H9 (cell line): Measurements from ENCODE around the gene NPBWR2. TPM values are rescaled to one million over a fixed set of nuclear protein-coding genes. Genes with fewer than 3 reads are reported as not detected.

Experiments used
- DNase-seq: peaks from one replicate; pipeline ENCODE4 v3.0.0-alpha.2; 2017
- H2AFZ ChIP-seq: one replicate; pipeline ENCODE4 v1.6.1; 2013; ENCODE audit warnings: mild to moderate bottlenecking, low read length, control low read depth, moderate library complexity
- H2AK5ac ChIP-seq: 2 replicates; pipeline ENCODE4 v1.6.1; 2013; ENCODE audit warnings: low read length, control low read depth, mixed read lengths; ENCODE audit not compliant: insufficient read length
- H2BK120ac ChIP-seq: one replicate; pipeline ENCODE4 v1.6.1; 2013; ENCODE audit warnings: low read depth, mild to moderate bottlenecking, low read length, control low read depth, inconsistent platforms; ENCODE audit not compliant: poor library complexity, severe bottlenecking
- H2BK12ac ChIP-seq: 2 replicates; pipeline ENCODE4 v1.6.1; 2013; ENCODE audit warnings: low read length, control low read depth, mixed read lengths, low read depth; ENCODE audit not compliant: insufficient read length
- H2BK15ac ChIP-seq: 2 replicates; pipeline ENCODE4 v1.6.1; 2013; ENCODE audit warnings: low read depth, low read length, control low read depth
- H2BK20ac ChIP-seq: one replicate; pipeline ENCODE4 v1.6.1; 2013; ENCODE audit warnings: low read depth, mild to moderate bottlenecking, low read length, control low read depth, inconsistent platforms; ENCODE audit not compliant: poor library complexity, severe bottlenecking
- H2BK5ac ChIP-seq: 2 replicates; pipeline ENCODE4 v1.6.1; 2013; ENCODE audit warnings: low read length, control low read depth, mixed read lengths; ENCODE audit not compliant: insufficient read length
- H3K14ac ChIP-seq: 2 replicates; pipeline ENCODE4 v1.6.1; 2013; ENCODE audit warnings: low read length, control low read depth; ENCODE audit not compliant: insufficient read depth
- H3K18ac ChIP-seq: 2 replicates; pipeline ENCODE4 v1.6.1; 2013; ENCODE audit warnings: low read depth, mild to moderate bottlenecking, mixed read lengths, low read length, control low read depth; ENCODE audit not compliant: insufficient read length
- H3K23ac ChIP-seq: 2 replicates; pipeline ENCODE4 v1.6.1; 2013; ENCODE audit warnings: low read length, control low read depth, mixed read lengths, low read depth; ENCODE audit not compliant: insufficient read length
- H3K23me2 ChIP-seq: 2 replicates; pipeline ENCODE4 v1.6.1; 2013; ENCODE audit warnings: low read depth, mild to moderate bottlenecking, mixed read lengths, low read length, control low read depth; ENCODE audit not compliant: insufficient read length, poor library complexity, severe bottlenecking
- H3K27ac ChIP-seq: 2 replicates; pipeline ENCODE4 v1.5.1; 2013; ENCODE audit warnings: low read length, control low read depth, mixed read lengths, low read depth; ENCODE audit not compliant: insufficient read length
- H3K27me3 ChIP-seq: 2 replicates; pipeline ENCODE4 v1.6.1; 2013; ENCODE audit warnings: low read length, control low read depth, inconsistent platforms; ENCODE audit not compliant: insufficient read depth
- H3K4ac ChIP-seq: 2 replicates; pipeline ENCODE4 v1.6.1; 2013; ENCODE audit warnings: low read depth, mild to moderate bottlenecking, control low read depth, inconsistent platforms, low read length, moderate library complexity
- H3K4me1 ChIP-seq: 2 replicates; pipeline ENCODE4 v1.6.1; 2013; ENCODE audit warnings: low read length, control low read depth, inconsistent platforms; ENCODE audit not compliant: insufficient read depth
- H3K4me2 ChIP-seq: 2 replicates; pipeline ENCODE4 v1.6.1; 2013; ENCODE audit warnings: low read length, control low read depth, mixed read lengths; ENCODE audit not compliant: insufficient read length, insufficient read depth
- H3K56ac ChIP-seq: 2 replicates; pipeline ENCODE4 v1.6.1; 2013; ENCODE audit warnings: low read depth, mild to moderate bottlenecking, mixed read lengths, low read length, control low read depth; ENCODE audit not compliant: insufficient read length
- H3K79me1 ChIP-seq: 2 replicates; pipeline ENCODE4 v1.6.1; 2013; ENCODE audit warnings: low read depth, mild to moderate bottlenecking, moderate library complexity, low read length, control low read depth, inconsistent platforms; ENCODE audit not compliant: insufficient read depth, poor library complexity, severe bottlenecking
- H3K79me2 ChIP-seq: 2 replicates; pipeline ENCODE4 v1.6.1; 2013; ENCODE audit warnings: low read length, control low read depth, inconsistent platforms; ENCODE audit not compliant: insufficient read depth
- H3K9ac ChIP-seq: 2 replicates; pipeline ENCODE4 v1.6.1; 2013; ENCODE audit warnings: low read length, control low read depth, mixed read lengths; ENCODE audit not compliant: insufficient read length; ENCODE audit errors: extremely low read depth
- H3K9me3 ChIP-seq: one replicate; pipeline ENCODE4 v1.6.1; 2013; ENCODE audit warnings: low read depth, low read length, inconsistent platforms; ENCODE audit not compliant: control insufficient read depth
- H3T11ph ChIP-seq: one replicate; pipeline ENCODE4 v1.6.1; 2013; ENCODE audit warnings: mild to moderate bottlenecking, low read length, control low read depth, inconsistent platforms
- H4K20me1 ChIP-seq: one replicate; pipeline ENCODE4 v1.6.1; 2013; ENCODE audit not compliant: control insufficient read depth, insufficient read length, insufficient read depth
- H4K5ac ChIP-seq: 2 replicates; pipeline ENCODE4 v1.6.1; 2013; ENCODE audit warnings: low read depth, mild to moderate bottlenecking, mixed read lengths, low read length, control low read depth; ENCODE audit not compliant: insufficient read length
- H4K8ac ChIP-seq: replicated peaks from 2 replicates; pipeline ENCODE4 v1.6.1; 2013; ENCODE audit warnings: low read length, control low read depth, mixed read lengths, low read depth; ENCODE audit not compliant: insufficient read length
- H4K91ac ChIP-seq: 2 replicates; pipeline ENCODE4 v1.6.1; 2013; ENCODE audit warnings: low read depth, mild to moderate bottlenecking, moderate library complexity, mixed read lengths, low read length, control low read depth; ENCODE audit not compliant: insufficient read length
- H3K27ac Mint-ChIP-seq, 3 experiments: 2 replicates in 2 of 3; 3 replicates in 1 of 3; pipeline ENCODE4 v1.8.0; 2020 to 2021; ENCODE audit warnings: mixed read lengths in 3 of 3, mild to moderate bottlenecking in 1 of 3, moderate library complexity in 1 of 3
- H3K27me3 Mint-ChIP-seq: 2 replicates; pipeline ENCODE4 v1.8.0; 2021; ENCODE audit warnings: low read depth, mild to moderate bottlenecking, moderate library complexity, mixed read lengths
- H3K36me3 Mint-ChIP-seq, 3 experiments: 2 replicates in 2 of 3; 3 replicates in 1 of 3; pipeline ENCODE4 v1.8.0; 2020 to 2021; ENCODE audit warnings: low read depth in 3 of 3, mixed read lengths in 3 of 3; ENCODE audit not compliant: insufficient read depth in 1 of 3
- H3K4me1 Mint-ChIP-seq, 2 experiments: 2 replicates each; pipeline ENCODE4 v1.8.0; 2020; ENCODE audit warnings: mixed read lengths in 2 of 2
- H3K4me3 Mint-ChIP-seq, 2 experiments: 2 replicates in 1 of 2; 3 replicates in 1 of 2; pipeline ENCODE4 v1.8.0; 2020 to 2021; ENCODE audit warnings: mild to moderate bottlenecking in 2 of 2, mixed read lengths in 2 of 2, moderate library complexity in 1 of 2
- H3K9me3 Mint-ChIP-seq, 2 experiments: 2 replicates in 1 of 2; 3 replicates in 1 of 2; pipeline ENCODE4 v1.8.0; 2020; ENCODE audit warnings: mild to moderate bottlenecking in 2 of 2, mixed read lengths in 2 of 2, moderate library complexity in 1 of 2
- WGBS: extraction: QIAGEN DNeasy Blood & Tissue Kit; methylation state at CpG from one replicate; pipeline ENCODE4 v1.1.7; 2013; ENCODE audit warnings: missing lambda C conversion rate, low lambda C conversion rate, mixed read lengths; ENCODE audit not compliant: insufficient read length; ENCODE audit errors: extremely low coverage; 5-methylcytosine and 5-hydroxymethylcytosine counted together
- total RNA-seq: library from RNA; stranded (reverse); gene quantifications from 2 replicates; pipeline ENCODE4 v1.2.1, GENCODE V29; 2021
- TF ChIP-seq, protein P1 (sequence below): fragments of 200-600 bp; sonication (generic); conservative IDR thresholded peaks from 3 replicates; pipeline ENCODE4 v1.8.0; 2021; ENCODE audit warnings: antibody characterized with exemption, mild to moderate bottlenecking

The NPBWR2 gene
- total RNA-seq, 1 experiment from 2014 or later, result not detected

DNA sequence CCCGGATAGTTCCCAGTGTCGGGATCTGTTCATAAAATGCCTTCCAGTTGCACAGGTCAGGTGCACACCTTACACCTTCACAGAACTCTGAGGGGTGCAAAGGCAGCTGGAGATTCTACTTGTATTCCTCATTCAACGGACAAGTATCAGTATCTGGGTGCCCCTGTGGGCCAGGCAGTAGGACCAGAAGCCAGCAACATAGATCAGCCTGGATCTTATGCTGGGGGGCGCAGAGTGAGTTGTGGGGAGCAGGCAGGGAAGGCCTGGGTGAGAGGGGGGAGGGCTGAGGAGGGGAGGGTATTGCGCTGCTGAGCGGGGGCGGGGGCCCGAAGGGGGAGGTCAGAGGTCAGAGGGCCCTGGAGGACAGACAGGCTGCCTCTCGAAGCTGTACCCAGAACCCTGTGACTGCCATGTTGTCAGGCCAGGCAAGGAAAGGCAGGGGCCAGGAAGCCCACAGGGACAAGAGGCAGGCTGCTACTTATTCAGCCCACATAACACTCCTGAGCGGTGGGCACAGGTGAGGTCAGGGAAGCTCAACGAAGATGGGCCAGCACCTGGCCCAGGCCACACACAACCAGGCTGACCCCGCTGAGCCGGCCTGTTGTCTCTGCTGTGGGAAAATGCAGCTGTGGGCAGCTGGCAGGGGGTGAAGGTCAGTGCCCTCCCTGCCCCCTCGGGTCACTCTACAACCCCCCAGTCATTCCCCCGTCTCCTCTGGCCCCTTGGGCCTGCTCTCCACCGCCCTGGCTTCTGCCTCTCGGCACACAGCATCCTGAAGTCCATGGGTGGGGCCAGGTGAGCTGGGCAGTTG, 26.3 kb downstream of the NPBWR2 start:
- H3K79me1 ChIP-seq, result no peaks in the 10 kb centered on the region
- H4K91ac ChIP-seq, result no peak overlapping the region
- H3K4me1 Mint-ChIP-seq, result peaks cover 32 to 45% of the 10 kb centered on the region in 2 experiments
- H3K27me3 Mint-ChIP-seq, result peaks cover 51% of the 10 kb centered on the region
- H2AK5ac ChIP-seq, result no peak overlapping the region
- TF ChIP-seq, protein P1, sequence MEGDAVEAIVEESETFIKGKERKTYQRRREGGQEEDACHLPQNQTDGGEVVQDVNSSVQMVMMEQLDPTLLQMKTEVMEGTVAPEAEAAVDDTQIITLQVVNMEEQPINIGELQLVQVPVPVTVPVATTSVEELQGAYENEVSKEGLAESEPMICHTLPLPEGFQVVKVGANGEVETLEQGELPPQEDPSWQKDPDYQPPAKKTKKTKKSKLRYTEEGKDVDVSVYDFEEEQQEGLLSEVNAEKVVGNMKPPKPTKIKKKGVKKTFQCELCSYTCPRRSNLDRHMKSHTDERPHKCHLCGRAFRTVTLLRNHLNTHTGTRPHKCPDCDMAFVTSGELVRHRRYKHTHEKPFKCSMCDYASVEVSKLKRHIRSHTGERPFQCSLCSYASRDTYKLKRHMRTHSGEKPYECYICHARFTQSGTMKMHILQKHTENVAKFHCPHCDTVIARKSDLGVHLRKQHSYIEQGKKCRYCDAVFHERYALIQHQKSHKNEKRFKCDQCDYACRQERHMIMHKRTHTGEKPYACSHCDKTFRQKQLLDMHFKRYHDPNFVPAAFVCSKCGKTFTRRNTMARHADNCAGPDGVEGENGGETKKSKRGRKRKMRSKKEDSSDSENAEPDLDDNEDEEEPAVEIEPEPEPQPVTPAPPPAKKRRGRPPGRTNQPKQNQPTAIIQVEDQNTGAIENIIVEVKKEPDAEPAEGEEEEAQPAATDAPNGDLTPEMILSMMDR, result no peak
- peak overlapping the region; percentile 62 for H3K4me2 ChIP-seq
- no CpG with 5 or more reads among the region's 17 CpGs for WGBS
- no peak overlapping the region for H4K8ac ChIP-seq
- no peak overlapping the region for H3K4ac ChIP-seq
- H4K20me1 ChIP-seq, result no peaks in the 10 kb centered on the region
- peaks cover 0 to 2% of the 10 kb centered on the region in 2 experiments; a peak in 1 of 5 replicates for H3K9me3 Mint-ChIP-seq
- no peak for DNase-seq
- H2BK12ac ChIP-seq, result no peak overlapping the region
- no peak overlapping the region for H2BK15ac ChIP-seq
- H2BK5ac ChIP-seq, result no peak overlapping the region
- no peaks in the 10 kb centered on the region for H3K79me2 ChIP-seq
- H3K4me1 ChIP-seq, result no peaks in the 10 kb centered on the region; the same call in 1 of the 2 replicates
- no peak overlapping the region for H2BK20ac ChIP-seq
- no peak overlapping the region for H2BK120ac ChIP-seq
- H3K27me3 ChIP-seq, result peaks cover 5% of the 10 kb centered on the region; the same call in 1 of the 2 replicates
- no peaks in the 10 kb centered on the region for H3K9me3 ChIP-seq
- H4K5ac ChIP-seq, result no peak overlapping the region
- H3T11ph ChIP-seq, result no peak overlapping the region
- no peak overlapping the region for H3K23ac ChIP-seq
- H3K14ac ChIP-seq, result no peak overlapping the region
- H3K27ac ChIP-seq, result no peak overlapping the region
- H3K56ac ChIP-seq, result no peak overlapping the region
- peaks cover 20% of the 10 kb centered on the region for H3K23me2 ChIP-seq
- H2AFZ ChIP-seq, result no peak overlapping the region
- H3K36me3 Mint-ChIP-seq, result no peaks in the 10 kb centered on the region; a peak in 1 of 7 replicates
- no peak overlapping the region for H3K27ac Mint-ChIP-seq
- peak overlapping the region; percentile 67 to 85 for H3K4me3 Mint-ChIP-seq
- no peak overlapping the region for H3K18ac ChIP-seq
- H3K9ac ChIP-seq, result no peak overlapping the region
